Measurements from ENCODE around the gene ELL. TPM values are rescaled to one million over a fixed set of nuclear protein-coding genes. Genes with fewer than 3 reads are reported as not detected.

Gene ELL
- total and polyA plus RNA-seq, 2 donors (not counting 3 experiments of a cell fraction or from before 2014, with no cell fraction given): 9.9 to 18.2 TPM

DNA sequence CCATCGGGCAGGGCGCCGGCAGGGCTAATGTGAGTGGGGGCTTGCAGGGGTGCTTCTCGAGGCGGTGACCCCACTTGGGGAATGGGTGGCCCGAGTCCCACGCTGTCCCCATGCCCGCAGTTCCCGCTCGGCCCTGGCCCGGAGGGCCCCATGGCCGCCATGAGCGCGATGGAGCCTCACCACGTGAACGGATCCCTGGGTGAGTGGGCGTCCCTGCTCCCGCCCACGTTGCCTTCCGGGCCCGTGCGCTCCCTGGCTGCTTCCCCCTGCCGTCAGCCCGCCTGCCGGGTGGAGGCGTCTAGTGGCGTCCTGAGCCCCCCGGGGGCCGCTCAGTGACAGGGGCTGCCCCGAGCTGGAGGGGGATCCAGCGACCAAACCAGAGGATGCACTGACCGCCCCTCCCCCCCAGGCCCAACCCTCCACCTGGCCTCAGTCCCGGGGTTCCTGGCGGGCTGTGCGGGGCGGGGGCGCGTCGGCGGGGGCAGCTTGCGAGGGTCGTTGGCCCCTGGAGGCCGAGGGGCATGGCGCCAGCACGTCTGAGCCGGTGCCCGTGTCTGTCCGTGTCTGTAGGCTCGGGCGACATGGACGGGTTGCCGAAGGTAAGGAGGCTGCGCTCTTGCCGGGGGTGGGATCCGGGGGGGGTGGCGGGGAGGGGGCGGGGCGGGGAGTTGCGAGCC lies 88.7 kb downstream of the ELL start:
- Histone ChIP-seq H3K27me3 (ENCODE audit: control insufficient read depth in 2 of 2, insufficient read depth in 2 of 2, low read length in 2 of 2) (no peaks in the 10 kb centered on the region), H3K27ac (ENCODE audit: insufficient read depth, low read depth, low read length) (peak overlapping the region; percentile 12), H3K4me1 (ENCODE audit: control insufficient read depth, extremely low read depth, insufficient read depth, low read length) (peaks cover 19% of the 10 kb centered on the region), H3K9ac (replicated peaks; ENCODE audit: extremely low read depth, insufficient read depth, low read length) (peak overlapping the region; percentile 17), H3K36me3 (ENCODE audit: control insufficient read depth in 2 of 2, extremely low read depth in 1 of 2, insufficient read depth in 2 of 2, low read length in 2 of 2) (peaks cover 0 to 2% of the 10 kb centered on the region in 2 experiments), H2AFZ (ENCODE audit: low read depth, low read length) (peak overlapping the region; percentile 30), H3K9me1 (replicated peaks; ENCODE audit: control insufficient read depth, extremely low read depth, insufficient read depth, low read length) (no peaks in the 10 kb centered on the region), H3K4me2 (ENCODE audit: insufficient read depth, low read length) (peak overlapping the region; percentile 44), H3K79me2 (ENCODE audit: control insufficient read depth, insufficient read depth, low read length) (peaks cover 3% of the 10 kb centered on the region), H3K4me3 (replicated peaks in 1 of 3; ENCODE audit: insufficient read depth in 1 of 3, low read depth in 1 of 3, low read length in 3 of 3) (peak overlapping the region; percentile 29 to 69 (median 50)), H3K9me3 (replicated peaks; ENCODE audit: control insufficient read depth, insufficient read depth, low read length) (no peaks in the 10 kb centered on the region), H4K20me1 (replicated peaks; ENCODE audit: control insufficient read depth, extremely low read depth, insufficient read depth, low read length) (no peaks in the 10 kb centered on the region)
- TF ChIP-seq, protein P1, sequence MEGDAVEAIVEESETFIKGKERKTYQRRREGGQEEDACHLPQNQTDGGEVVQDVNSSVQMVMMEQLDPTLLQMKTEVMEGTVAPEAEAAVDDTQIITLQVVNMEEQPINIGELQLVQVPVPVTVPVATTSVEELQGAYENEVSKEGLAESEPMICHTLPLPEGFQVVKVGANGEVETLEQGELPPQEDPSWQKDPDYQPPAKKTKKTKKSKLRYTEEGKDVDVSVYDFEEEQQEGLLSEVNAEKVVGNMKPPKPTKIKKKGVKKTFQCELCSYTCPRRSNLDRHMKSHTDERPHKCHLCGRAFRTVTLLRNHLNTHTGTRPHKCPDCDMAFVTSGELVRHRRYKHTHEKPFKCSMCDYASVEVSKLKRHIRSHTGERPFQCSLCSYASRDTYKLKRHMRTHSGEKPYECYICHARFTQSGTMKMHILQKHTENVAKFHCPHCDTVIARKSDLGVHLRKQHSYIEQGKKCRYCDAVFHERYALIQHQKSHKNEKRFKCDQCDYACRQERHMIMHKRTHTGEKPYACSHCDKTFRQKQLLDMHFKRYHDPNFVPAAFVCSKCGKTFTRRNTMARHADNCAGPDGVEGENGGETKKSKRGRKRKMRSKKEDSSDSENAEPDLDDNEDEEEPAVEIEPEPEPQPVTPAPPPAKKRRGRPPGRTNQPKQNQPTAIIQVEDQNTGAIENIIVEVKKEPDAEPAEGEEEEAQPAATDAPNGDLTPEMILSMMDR (IDR thresholded peaks at IDR 0.05; ENCODE audit: extremely low read depth in 1 of 2, insufficient read depth in 1 of 2, low read depth in 1 of 2, low read length in 2 of 2): peak in 1 of 2 donors; percentile 7
- TF ChIP-seq POLR2AphosphoS5 (IDR thresholded peaks at IDR 0.05; ENCODE audit: insufficient read depth, low read depth, low read length) (peak; percentile 53), EZH2 (IDR thresholded peaks at IDR 0.05; ENCODE audit: borderline replicate concordance, low read depth, low read length, severe bottlenecking) (no peak), MYC (IDR thresholded peaks at IDR 0.05; ENCODE audit: low read depth, low read length) (no peak), MAX (IDR thresholded peaks at IDR 0.05; ENCODE audit: insufficient read depth, insufficient read length) (peak; percentile 35)
- ChIA-PET CTCF (no interaction called here), POLR2A (no interaction called here)
- dilution Hi-C loops (cut with MboI; ENCODE audit: extremely low pct_ligation_motif_present, low sequenced_read_pairs): no loop called here
- intact Hi-C loops (cut with micrococcal nuclease): no loop called here
- peak; percentile 58 for FAIRE-seq
- DNase-seq (ENCODE audit: low read depth, low spot score): no peak
- BruUV-seq (replicated peaks): no TSS peak
